ENCODE data around the gene STAB1. TPM values are rescaled to one million over a fixed set of nuclear protein-coding genes. Genes with fewer than 3 reads are reported as not detected.

STAB1 gene
- total RNA-seq = 10 to 100 TPM; 27.0 to 98.2 (median 67.2) TPM

GRCh38 chr3:52494886-52495495, at the start of gene STAB1:
Gene STAB1 (plus strand): TSS chr3:52495338. CDS start chr3:52495414, 76 bp downstream.
- Histone ChIP-seq H3K36me3 (peaks cover 0 to 35% (median 0%) of the 10 kb centered on the region in 3 donors), H3K4me3 (peak within 1 kb of the TSS in 3 of 4 donors; percentile 5 to 42 (median 41)), H3K9me3 (no peaks in the 10 kb centered on the region), H3K4me1 (peaks cover 0 to 8% (median 3%) of the 10 kb centered on the region in 4 donors), H3K27me3 (no peaks in the 10 kb centered on the region), H3K27ac (peak within 1 kb of the TSS; percentile 35 to 74 (median 52))
- TF ChIP-seq POLR2A (IDR thresholded peaks at IDR 0.05) (no peak), CTCF (IDR thresholded peaks at IDR 0.05) (no peak)
- peak in 2 of 3 donors; percentile 57 for DNase-seq

- no peak for TF ChIP-seq CTCF (IDR thresholded peaks at IDR 0.05)
- TF ChIP-seq POLR2A (IDR thresholded peaks at IDR 0.05) = no peak
- Histone ChIP-seq H3K9me3 (no peaks in the 10 kb centered on the region), H3K27ac (no peak overlapping the region), H3K27me3 (no peaks in the 10 kb centered on the region), H3K4me3 (no peak overlapping the region), H3K36me3 (no peaks in the 10 kb centered on the region), H3K4me1 (no peaks in the 10 kb centered on the region)
- DNase-seq = no peak
Measured at GRCh38 chr3:52446042-52446441, 49.1 kb upstream of the STAB1 start.

GRCh38 chr3:52446631-52447511, 48.3 kb upstream of the STAB1 start:
- peak; percentile 65 to 85 (median 68) for DNase-seq
- Histone ChIP-seq H3K27ac (no peak overlapping the region), H3K4me3 (no peak overlapping the region), H3K4me1 (no peaks in the 10 kb centered on the region), H3K9me3 (no peaks in the 10 kb centered on the region), H3K27me3 (no peaks in the 10 kb centered on the region), H3K36me3 (no peaks in the 10 kb centered on the region)
- TF ChIP-seq CTCF (IDR thresholded peaks at IDR 0.05) = peak; percentile 98 to 100 (median 99)
- TF ChIP-seq POLR2A (IDR thresholded peaks at IDR 0.05) = no peak

GRCh38 chr3:52447512-52448355, 47.4 kb upstream of the STAB1 start:
- DNase-seq = no peak
- H3K4me3 ChIP-seq = no peak overlapping the region

More at GRCh38 chr3:52447512-52448355, 47.4 kb upstream of the STAB1 start:
- Histone ChIP-seq H3K27ac (no peak overlapping the region), H3K9me3 (no peaks in the 10 kb centered on the region), H3K4me1 (no peaks in the 10 kb centered on the region), H3K36me3 (no peaks in the 10 kb centered on the region), H3K27me3 (no peaks in the 10 kb centered on the region)
- TF ChIP-seq POLR2A (IDR thresholded peaks at IDR 0.05) (no peak), CTCF (IDR thresholded peaks at IDR 0.05) (no peak)
